ENCODE data around the gene RANBP10.

DNA sequence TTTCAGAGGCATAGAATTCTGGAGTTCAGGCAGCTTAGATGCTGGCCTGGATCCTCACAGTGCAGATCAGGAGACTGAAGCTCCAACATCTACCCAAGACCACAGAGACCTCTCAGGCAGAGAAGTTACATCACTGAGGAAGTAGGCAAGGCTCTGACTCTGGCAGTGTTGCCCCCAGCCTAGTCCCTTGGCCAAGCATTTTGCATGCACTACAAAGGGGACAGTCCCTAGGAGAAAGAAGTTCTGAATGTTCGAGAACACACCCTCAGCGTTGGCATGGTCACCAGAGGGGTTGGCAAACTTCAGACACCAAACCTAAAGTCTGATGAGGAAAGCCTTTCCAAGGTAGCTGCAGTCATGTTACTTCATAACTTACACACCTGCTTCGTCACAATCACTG, 2.5 kb downstream of the RANBP10 start:
- TF ChIP-seq, protein P1, sequence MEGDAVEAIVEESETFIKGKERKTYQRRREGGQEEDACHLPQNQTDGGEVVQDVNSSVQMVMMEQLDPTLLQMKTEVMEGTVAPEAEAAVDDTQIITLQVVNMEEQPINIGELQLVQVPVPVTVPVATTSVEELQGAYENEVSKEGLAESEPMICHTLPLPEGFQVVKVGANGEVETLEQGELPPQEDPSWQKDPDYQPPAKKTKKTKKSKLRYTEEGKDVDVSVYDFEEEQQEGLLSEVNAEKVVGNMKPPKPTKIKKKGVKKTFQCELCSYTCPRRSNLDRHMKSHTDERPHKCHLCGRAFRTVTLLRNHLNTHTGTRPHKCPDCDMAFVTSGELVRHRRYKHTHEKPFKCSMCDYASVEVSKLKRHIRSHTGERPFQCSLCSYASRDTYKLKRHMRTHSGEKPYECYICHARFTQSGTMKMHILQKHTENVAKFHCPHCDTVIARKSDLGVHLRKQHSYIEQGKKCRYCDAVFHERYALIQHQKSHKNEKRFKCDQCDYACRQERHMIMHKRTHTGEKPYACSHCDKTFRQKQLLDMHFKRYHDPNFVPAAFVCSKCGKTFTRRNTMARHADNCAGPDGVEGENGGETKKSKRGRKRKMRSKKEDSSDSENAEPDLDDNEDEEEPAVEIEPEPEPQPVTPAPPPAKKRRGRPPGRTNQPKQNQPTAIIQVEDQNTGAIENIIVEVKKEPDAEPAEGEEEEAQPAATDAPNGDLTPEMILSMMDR (IDR thresholded peaks at IDR 0.05) = no peak
- TF ChIP-seq POLR2A (IDR thresholded peaks at IDR 0.05) = no peak

All from esophagus squamous epithelium (tissue), 4 donors.